Subcutaneous abdominal adipose tissue (tissue), 5 donors: Measurements from ENCODE around the gene NOS1.

Source experiments
- H3K27ac ChIP-seq: one replicate; pipeline ENCODE4 v1.7.0; 2013; ENCODE audit warnings: low read depth, mild to moderate bottlenecking, inconsistent platforms, low read length, moderate library complexity
- H3K27me3 ChIP-seq, 5 donors: one replicate each; pipeline ENCODE4 v1.7.0; 2013; ENCODE audit warnings: low read length in 5 of 5, inconsistent platforms in 1 of 5; ENCODE audit not compliant: control insufficient read depth in 5 of 5, insufficient read depth in 4 of 5
- H3K36me3 ChIP-seq, 5 donors: one replicate each; pipeline ENCODE4 v1.7.0; 2013; ENCODE audit warnings: low read length in 5 of 5; ENCODE audit not compliant: control insufficient read depth in 5 of 5, insufficient read depth in 5 of 5
- H3K4me1 ChIP-seq, 5 donors: one replicate each; pipeline ENCODE4 v1.7.0; 2013; ENCODE audit warnings: low read length in 5 of 5, mild to moderate bottlenecking in 3 of 5, moderate library complexity in 1 of 5; ENCODE audit not compliant: control insufficient read depth in 5 of 5, insufficient read depth in 5 of 5
- H3K4me3 ChIP-seq, 5 donors: one replicate each; pipeline ENCODE4 v1.7.0; 2013; ENCODE audit warnings: low read length in 5 of 5, low read depth in 1 of 5
- H3K9ac ChIP-seq, 5 donors: one replicate each; pipeline ENCODE4 v1.7.0; 2013; ENCODE audit warnings: low read length in 5 of 5, mild to moderate bottlenecking in 4 of 5, moderate library complexity in 3 of 5
- H3K9me3 ChIP-seq, 5 donors: one replicate each; pipeline ENCODE4 v1.7.0; 2013; ENCODE audit warnings: low read length in 5 of 5; ENCODE audit not compliant: control insufficient read depth in 5 of 5
- donor health status: healthy.
- donor health status: healthy.
- donor health status: healthy.
- donor health status: healthy.
- donor health status: healthy.

The NOS1 gene

DNA sequence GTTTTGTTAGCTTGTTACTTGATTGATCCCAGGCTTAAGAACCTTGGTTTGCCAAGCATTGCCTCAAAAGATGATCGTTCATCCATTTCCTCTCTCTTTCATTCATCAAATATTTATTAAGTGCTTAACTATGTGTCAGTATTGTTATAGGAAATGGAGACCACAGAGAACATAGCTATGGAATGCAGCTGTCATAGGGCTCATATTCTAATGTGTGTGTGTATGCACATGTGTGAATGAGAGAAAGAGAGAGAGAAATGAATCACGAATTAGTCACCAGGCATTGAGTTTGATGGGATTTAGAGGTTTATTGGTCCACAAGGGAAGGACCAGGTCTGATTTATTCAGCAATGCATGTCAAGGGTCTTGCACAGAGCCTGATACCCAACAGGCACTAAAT lies 100.2 kb downstream of the NOS1 start:
- Histone ChIP-seq H3K4me3 (no peak overlapping the region), H3K27ac (no peak overlapping the region), H3K9ac (no peak overlapping the region), H3K27me3 (peaks cover 0 to 6% (median 0%) of the 10 kb centered on the region in 5 donors), H3K36me3 (no peaks in the 10 kb centered on the region), H3K9me3 (no peaks in the 10 kb centered on the region), H3K4me1 (no peaks in the 10 kb centered on the region)

DNA sequence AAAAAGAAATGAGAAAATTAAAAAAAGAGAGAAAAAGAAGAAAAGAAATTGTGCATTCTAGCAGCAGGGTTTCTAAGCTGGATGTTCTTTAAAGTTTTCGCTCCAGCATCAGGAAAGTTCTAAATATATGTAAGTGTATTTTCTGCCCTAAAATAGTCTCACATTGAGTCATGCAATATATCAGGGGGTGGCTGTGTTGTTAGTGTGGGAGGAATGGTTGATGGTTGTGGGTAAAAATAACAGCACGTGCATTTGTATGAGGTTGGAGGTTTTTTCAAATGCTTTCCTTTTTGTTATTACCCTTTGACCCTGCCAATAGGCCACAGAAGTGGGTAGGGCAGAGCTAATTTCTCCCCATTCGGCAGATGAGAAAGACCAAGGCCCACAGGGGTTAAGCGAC lies 106.0 kb downstream of the NOS1 start:
- no peaks in the 10 kb centered on the region for H3K36me3 ChIP-seq
- no peak overlapping the region for H3K9ac ChIP-seq
- no peak overlapping the region for H3K4me3 ChIP-seq

DNA sequence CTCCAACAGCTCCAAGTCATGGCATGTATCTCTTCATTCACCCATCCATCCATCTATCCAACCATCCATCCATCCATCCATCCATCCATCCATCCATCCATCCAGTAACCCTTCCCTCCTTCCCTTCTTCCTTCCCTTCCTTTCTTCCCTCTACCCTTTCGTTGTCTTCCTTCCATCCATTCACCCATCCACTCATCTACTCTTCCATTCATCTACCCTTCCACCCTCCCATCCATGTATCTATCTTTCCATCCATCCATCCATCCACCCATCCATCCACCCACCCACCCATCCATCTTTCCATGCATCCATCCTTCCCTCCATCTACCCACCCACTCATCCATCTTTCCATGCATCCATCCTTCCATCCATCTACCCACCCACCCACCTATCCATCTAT lies 117.9 kb downstream of the NOS1 start:
- Histone ChIP-seq H3K9ac (no peak overlapping the region), H3K27me3 (peaks cover 0 to 6% (median 0%) of the 10 kb centered on the region in 5 donors), H3K4me3 (no peak overlapping the region), H3K9me3 (peaks cover 0 to 3% (median 0%) of the 10 kb centered on the region in 5 donors), H3K36me3 (no peaks in the 10 kb centered on the region), H3K27ac (no peak overlapping the region), H3K4me1 (no peaks in the 10 kb centered on the region)

More for the DNA sequence above, 106.0 kb downstream of the NOS1 start:
- peaks cover 0 to 7% (median 4%) of the 10 kb centered on the region in 5 donors for H3K9me3 ChIP-seq
- H3K27ac ChIP-seq = no peak overlapping the region
- H3K27me3 ChIP-seq = peaks cover 0 to 4% (median 0%) of the 10 kb centered on the region in 5 donors
- H3K4me1 ChIP-seq = no peaks in the 10 kb centered on the region

DNA sequence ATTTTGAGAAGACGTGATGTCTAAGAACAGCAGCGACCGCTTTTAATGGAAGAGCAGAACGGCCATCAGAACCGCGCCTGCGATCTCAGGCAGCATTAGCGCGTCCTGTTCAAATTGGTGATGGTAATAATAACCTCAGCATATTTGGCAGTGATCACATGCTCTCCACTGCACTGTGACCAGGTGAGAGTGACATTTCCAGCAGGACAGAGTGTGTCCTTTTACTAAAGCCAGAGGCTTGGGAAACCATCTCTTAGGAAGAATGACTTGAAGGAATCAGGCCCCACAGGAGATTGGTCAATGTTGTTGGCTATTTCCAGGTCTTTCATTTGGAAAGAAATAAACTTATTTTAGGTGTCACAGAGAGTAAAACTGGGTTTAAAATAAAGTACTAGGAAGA lies 119.7 kb downstream of the NOS1 start:
- Histone ChIP-seq H3K4me1 (no peaks in the 10 kb centered on the region), H3K27ac (no peak overlapping the region), H3K9me3 (no peaks in the 10 kb centered on the region)

DNA sequence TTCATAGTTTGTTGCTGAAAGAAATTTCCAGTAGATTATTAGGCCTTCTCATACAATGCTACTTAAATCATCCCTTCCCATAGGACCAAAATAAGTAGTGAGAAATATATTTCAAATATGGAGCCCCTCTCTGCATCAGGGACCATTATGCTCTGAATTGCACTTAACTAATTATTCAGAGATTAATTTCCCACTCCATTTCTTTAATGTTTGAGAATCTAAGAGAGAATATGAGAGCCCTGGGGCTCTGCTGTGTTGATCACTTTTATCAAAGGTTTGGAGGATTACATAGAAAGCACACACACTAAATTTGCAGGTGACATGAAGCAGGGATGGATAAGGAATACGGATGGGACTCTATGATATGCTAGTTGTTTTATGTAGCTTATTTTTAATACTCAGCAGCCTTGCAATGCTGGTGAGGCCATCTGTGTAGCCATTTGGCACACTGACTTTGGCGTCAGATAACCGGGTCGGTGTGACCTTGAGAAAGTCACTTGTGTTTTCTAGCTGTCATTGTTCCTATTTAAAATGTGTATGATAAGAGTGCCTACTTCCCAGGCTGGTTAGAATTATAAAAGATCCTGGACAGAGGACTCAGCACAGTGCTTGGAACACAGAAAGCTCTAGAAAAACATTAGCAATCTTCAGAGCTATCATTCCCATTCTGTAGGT lies 121.2 kb downstream of the NOS1 start:
- peaks cover 0 to 12% (median 7%) of the 10 kb centered on the region in 5 donors for H3K27me3 ChIP-seq
- no peaks in the 10 kb centered on the region for H3K9me3 ChIP-seq
- H3K9ac ChIP-seq = no peak overlapping the region
- no peak overlapping the region for H3K27ac ChIP-seq
- no peaks in the 10 kb centered on the region for H3K4me1 ChIP-seq
- H3K36me3 ChIP-seq = no peaks in the 10 kb centered on the region
- no peak overlapping the region for H3K4me3 ChIP-seq

More for the DNA sequence above, 119.7 kb downstream of the NOS1 start:
- Histone ChIP-seq H3K27me3 (peaks cover 0 to 11% (median 6%) of the 10 kb centered on the region in 5 donors), H3K4me3 (no peak overlapping the region), H3K36me3 (no peaks in the 10 kb centered on the region), H3K9ac (no peak overlapping the region)

DNA sequence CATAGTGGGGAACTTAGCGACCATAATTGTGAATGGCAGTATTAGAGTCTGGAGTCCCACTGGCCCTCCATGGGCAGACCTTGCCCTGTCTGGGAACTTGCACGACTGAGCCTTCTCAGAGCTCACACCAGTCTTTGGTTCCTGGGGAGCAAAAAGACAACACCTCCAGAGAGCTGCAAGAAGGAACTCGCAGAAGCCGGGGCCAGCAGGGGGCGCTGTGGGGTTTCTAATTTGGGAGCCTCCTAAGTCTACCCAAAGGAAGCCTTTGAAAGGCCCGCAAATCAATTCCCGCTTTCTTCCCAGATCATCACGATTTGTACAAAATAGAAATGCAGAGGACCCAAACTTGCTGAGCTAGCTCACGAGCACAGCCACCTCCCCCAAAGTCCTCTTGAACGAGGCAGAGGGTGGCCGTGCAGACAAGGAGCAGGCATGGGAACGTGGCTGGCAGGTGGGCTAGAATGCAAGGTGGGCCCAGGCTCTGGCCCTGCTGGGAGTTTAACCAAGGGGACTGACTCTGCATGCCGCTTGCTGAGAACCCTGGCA lies 124.9 kb downstream of the NOS1 start:
- Histone ChIP-seq H3K36me3 (no peaks in the 10 kb centered on the region), H3K4me3 (no peak overlapping the region), H3K9me3 (no peaks in the 10 kb centered on the region), H3K27me3 (peaks cover 8 to 25% (median 11%) of the 10 kb centered on the region in 5 donors), H3K27ac (no peak overlapping the region), H3K4me1 (no peaks in the 10 kb centered on the region), H3K9ac (no peak overlapping the region)

DNA sequence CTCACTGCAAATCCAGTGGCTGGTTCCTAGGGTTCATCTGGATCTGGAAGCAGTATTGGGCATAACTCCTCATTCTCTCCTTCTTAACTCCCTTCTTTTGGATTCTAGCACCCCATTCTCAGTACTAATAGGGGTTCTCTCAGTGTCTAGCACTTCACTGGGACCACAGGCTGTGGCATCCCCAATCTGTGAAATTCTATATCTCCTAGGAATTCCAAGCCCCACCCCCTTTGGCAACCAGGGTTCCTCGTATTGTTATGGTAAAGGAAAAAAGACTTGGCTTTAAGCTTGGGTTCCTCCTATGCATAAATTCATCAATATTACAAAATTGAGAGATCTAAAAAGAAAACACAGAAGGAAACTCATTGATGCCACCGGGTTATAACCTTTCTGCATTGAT lies 126.2 kb downstream of the NOS1 start:
- H3K4me3 ChIP-seq = no peak overlapping the region
- no peak overlapping the region for H3K9ac ChIP-seq
- no peaks in the 10 kb centered on the region for H3K4me1 ChIP-seq
- H3K36me3 ChIP-seq = no peaks in the 10 kb centered on the region
- H3K27me3 ChIP-seq = peaks cover 8 to 26% (median 12%) of the 10 kb centered on the region in 5 donors
- H3K9me3 ChIP-seq = no peaks in the 10 kb centered on the region
- H3K27ac ChIP-seq = no peak overlapping the region

DNA sequence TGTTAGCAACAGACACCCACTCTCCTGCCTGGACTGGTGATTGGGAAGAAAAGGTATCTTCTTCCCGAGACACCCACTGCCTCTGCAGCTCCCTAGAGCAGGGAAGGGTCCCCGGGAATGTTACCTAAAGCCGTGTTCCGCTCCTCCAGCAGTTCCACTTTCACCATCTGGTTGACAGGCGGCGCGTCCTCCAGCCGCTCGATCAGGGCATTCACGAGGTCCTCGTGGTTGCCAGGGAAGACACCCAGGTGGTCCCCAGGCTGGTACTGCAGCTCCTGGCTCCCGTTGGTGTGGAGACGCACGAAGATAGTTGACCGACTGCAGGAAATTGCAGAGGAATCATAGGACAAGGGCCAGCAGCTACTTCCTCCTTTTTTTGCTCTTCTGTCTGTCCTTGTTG lies 127.0 kb downstream of the NOS1 start:
- peaks cover 8 to 26% (median 12%) of the 10 kb centered on the region in 5 donors for H3K27me3 ChIP-seq
- no peaks in the 10 kb centered on the region for H3K9me3 ChIP-seq

DNA sequence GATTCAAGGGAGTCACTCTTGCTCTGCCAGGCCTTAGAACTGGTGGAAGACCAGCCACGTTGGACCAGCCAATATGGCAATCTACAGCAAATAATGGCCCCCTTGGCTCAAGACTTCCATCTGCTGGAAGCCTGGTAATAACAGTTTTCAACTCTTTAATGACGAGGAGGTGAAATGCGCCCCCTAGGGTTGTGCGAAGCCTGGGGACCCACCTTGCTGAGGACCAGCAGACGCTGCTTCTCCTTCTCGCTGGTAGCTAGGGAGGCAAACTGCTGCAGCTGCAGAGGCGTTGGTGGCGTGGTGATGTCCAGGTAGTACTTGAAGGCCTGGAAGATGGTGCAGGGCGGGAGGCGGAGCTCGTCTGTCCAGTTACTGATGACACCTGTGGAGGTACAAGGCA lies 129.7 kb downstream of the NOS1 start:
- Histone ChIP-seq H3K4me3 (no peak overlapping the region), H3K9ac (no peak overlapping the region), H3K4me1 (no peaks in the 10 kb centered on the region), H3K9me3 (no peaks in the 10 kb centered on the region), H3K27me3 (peaks cover 6 to 35% (median 17%) of the 10 kb centered on the region in 5 donors), H3K27ac (no peak overlapping the region), H3K36me3 (no peaks in the 10 kb centered on the region)

More for the DNA sequence above, 127.0 kb downstream of the NOS1 start:
- Histone ChIP-seq H3K9ac (no peak overlapping the region), H3K4me1 (no peaks in the 10 kb centered on the region), H3K27ac (no peak overlapping the region), H3K36me3 (no peaks in the 10 kb centered on the region), H3K4me3 (no peak overlapping the region)

DNA sequence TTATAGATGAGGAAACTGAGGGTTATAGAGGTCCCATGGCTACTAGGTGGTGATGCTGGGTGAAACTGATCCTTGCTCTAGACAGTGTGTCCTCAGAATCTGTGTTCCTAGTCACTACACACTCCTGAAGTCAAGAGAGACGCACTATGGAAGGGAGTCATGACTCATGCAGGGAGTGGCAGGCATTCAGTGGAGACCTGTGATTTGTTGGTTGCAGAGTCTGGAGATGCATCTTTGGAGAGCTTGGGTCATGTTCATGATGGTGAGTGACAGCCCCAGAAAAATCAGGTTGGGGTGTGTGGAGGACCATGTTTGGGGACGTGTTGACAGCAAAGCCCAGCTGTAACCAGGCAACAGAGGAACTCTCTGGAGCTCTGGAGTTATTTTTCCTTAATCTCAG lies 133.2 kb downstream of the NOS1 start:
- Histone ChIP-seq H3K27me3 (peaks cover 11 to 27% (median 17%) of the 10 kb centered on the region in 5 donors), H3K27ac (no peak overlapping the region), H3K9me3 (no peaks in the 10 kb centered on the region), H3K36me3 (no peaks in the 10 kb centered on the region), H3K9ac (no peak overlapping the region), H3K4me3 (no peak overlapping the region), H3K4me1 (no peaks in the 10 kb centered on the region)
